Mucosa of descending colon (tissue), 3 donors: ENCODE data around the gene AGAP1. TPM values are rescaled to one million over a fixed set of nuclear protein-coding genes. Genes with fewer than 3 reads are reported as not detected.

Source experiments
- ATAC-seq: fragments of 200-7000 bp; cut with Tn5 transposase; one replicate; pipeline ENCODE4 v1.9.1; 2020; ENCODE audit warnings: mild to moderate bottlenecking, moderate library complexity
- DNase-seq, 3 donors: peaks; one replicate each; pipeline ENCODE4 v3.0.0-alpha.2; 2020
- H3K36me3 ChIP-seq: fragments of 200-600 bp; one replicate; pipeline ENCODE4 v1.8.0; 2021; ENCODE audit warnings: low read depth, mild to moderate bottlenecking
- H3K4me1 ChIP-seq: fragments of 200-600 bp; one replicate; pipeline ENCODE4 v1.8.0; 2021; ENCODE audit warnings: low read depth, mild to moderate bottlenecking
- H3K4me3 ChIP-seq: fragments of 200-600 bp; one replicate; pipeline ENCODE4 v1.8.0; 2021; ENCODE audit warnings: mild to moderate bottlenecking
- H3K9me3 ChIP-seq: fragments of 200-600 bp; one replicate; pipeline ENCODE4 v1.8.0; 2021; ENCODE audit warnings: mild to moderate bottlenecking
- CTCF ChIP-seq: fragments of 200-600 bp; IDR thresholded peaks from one replicate; pipeline ENCODE4 v1.8.0; 2022; ENCODE audit warnings: antibody characterized with exemption, mild to moderate bottlenecking
- intact Hi-C, 2 donors: fragments of 100-400 bp; cut with DNase I in 1 of 2; cut with micrococcal nuclease in 1 of 2; formaldehyde crosslinking; loops; one replicate each; pipeline versions ENCODE4 v1.11.0 to v1.11.1; 2022; cut with DNase I, micrococcal nuclease
- total RNA-seq, 3 donors: library from RNA; stranded (reverse); fragmentation: NEBNext Ultra II Directional in 2 of 3; extraction: Animal tissue kit (Norgen Biotek cat#: 25700) in 2 of 3; gene quantifications; one replicate each; pipeline versions ENCODE4 v1.2.1 to v1.2.4, GENCODE V29; 2021 to 2023
- donor health status: DM: no; HTN: no; CAD: no; lungs with moderate emphysema.
- donor health status: DM: no; HTN: no; CAD: no.
- donor health status: DM: no; HTN: yes; CAD: no.

The AGAP1 gene
- total RNA-seq, 3 donors from 2014 or later = 68.1 to 112 (median 88.9) TPM

DNA sequence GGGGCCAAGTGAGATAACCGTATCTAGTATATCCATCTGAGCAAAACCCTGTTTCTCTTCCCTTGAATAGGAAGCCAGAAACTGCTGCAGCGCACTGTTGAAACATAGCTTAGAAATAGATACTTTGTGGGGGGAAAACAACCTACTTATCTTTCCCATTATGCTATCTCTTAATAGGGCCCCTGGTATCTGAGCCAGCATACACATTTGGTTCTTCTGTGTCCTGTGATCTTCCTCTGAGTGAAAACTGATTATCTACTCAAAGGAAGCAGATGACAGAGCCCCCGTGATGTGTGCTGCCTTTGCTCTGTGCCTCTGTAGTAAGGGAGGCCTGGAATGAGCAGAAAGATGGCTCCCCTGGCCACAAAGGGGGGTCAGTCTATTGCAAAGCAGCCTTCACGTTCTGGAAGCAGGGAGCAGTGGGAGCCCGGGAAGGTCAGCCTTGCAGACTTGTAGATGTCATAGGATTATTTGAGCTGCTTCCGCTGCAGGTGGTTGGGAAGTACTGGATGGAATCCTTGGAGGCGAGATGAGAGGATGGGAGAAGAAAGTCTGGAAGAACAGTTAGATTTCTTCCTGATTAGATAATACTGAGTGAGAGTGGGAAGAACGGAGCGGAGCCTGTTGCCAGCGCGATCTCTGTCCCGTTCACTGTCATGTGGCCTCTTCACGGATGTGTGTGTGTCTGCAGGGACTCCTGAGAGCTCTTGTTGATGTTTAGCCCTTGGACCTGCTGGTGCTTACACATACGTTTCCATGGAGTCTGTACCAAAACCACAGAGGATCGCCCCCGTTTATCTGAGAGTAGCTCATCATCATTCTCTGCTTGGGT lies 150.1 kb downstream of the AGAP1 start:
- ATAC-seq (peak; percentile 8), DNase-seq (peak in 1 of 3 donors; percentile 23)
- Histone ChIP-seq H3K36me3 (no peaks in the 10 kb centered on the region), H3K9me3 (no peaks in the 10 kb centered on the region), H3K4me1 (peaks cover 12% of the 10 kb centered on the region), H3K4me3 (no peak overlapping the region)
- intact Hi-C loops = no loop called here
- TF ChIP-seq CTCF = no peak

GRCh38 chr2:235647264-235647663 lies 153.4 kb downstream of the AGAP1 start:
- intact Hi-C loops = no loop called here
- TF ChIP-seq CTCF = no peak
- H3K9me3 ChIP-seq = no peaks in the 10 kb centered on the region

GRCh38 chr2:235647877-235648276 lies 154.0 kb downstream of the AGAP1 start:
- H3K4me3 ChIP-seq = no peak overlapping the region
- no peak for TF ChIP-seq CTCF
- ATAC-seq = no peak

More at GRCh38 chr2:235647264-235647663, 153.4 kb downstream of the AGAP1 start:
- Histone ChIP-seq H3K36me3 (no peaks in the 10 kb centered on the region), H3K4me3 (no peak overlapping the region), H3K4me1 (no peaks in the 10 kb centered on the region)
- ATAC-seq = no peak
- DNase-seq = no peak

GRCh38 chr2:235649418-235649817 lies 155.6 kb downstream of the AGAP1 start:
- no peak for ATAC-seq

More at GRCh38 chr2:235647877-235648276, 154.0 kb downstream of the AGAP1 start:
- Histone ChIP-seq H3K4me1 (no peaks in the 10 kb centered on the region), H3K36me3 (no peaks in the 10 kb centered on the region), H3K9me3 (no peaks in the 10 kb centered on the region)
- intact Hi-C loops = no loop called here
- DNase-seq = no peak

GRCh38 chr2:235651643-235652042 lies 157.8 kb downstream of the AGAP1 start:
- intact Hi-C loops = no loop called here
- no peak for TF ChIP-seq CTCF
- DNase-seq (no peak), ATAC-seq (no peak)
- Histone ChIP-seq H3K36me3 (no peaks in the 10 kb centered on the region), H3K9me3 (no peaks in the 10 kb centered on the region), H3K4me1 (no peaks in the 10 kb centered on the region), H3K4me3 (no peak overlapping the region)

More at GRCh38 chr2:235649418-235649817, 155.6 kb downstream of the AGAP1 start:
- no peaks in the 10 kb centered on the region for H3K4me1 ChIP-seq
- no peak overlapping the region for H3K4me3 ChIP-seq
- TF ChIP-seq CTCF = no peak
- DNase-seq = no peak
- intact Hi-C loops = no loop called here
- no peaks in the 10 kb centered on the region for H3K9me3 ChIP-seq
- H3K36me3 ChIP-seq = no peaks in the 10 kb centered on the region
